Esophagus (tissue), 2 donors: ENCODE results near the gene PDE11A. TPM values are rescaled to one million over a fixed set of nuclear protein-coding genes. Genes with fewer than 3 reads are reported as not detected.
A peak's percentile ranks its signal among the peaks of the same experiment; 100 is the strongest.

Source experiments
- H3K27ac ChIP-seq, 2 donors: one replicate each; pipeline ENCODE4 v1.5.1; 2013; ENCODE audit warnings: low read depth in 2 of 2, mild to moderate bottlenecking in 2 of 2, inconsistent platforms in 1 of 2, low read length in 1 of 2, moderate library complexity in 1 of 2
- H3K27me3 ChIP-seq, 2 donors: one replicate each; pipeline ENCODE4 v1.6.1; 2013; ENCODE audit warnings: low read length in 2 of 2, control low read depth in 1 of 2, mild to moderate bottlenecking in 1 of 2; ENCODE audit not compliant: insufficient read depth in 2 of 2, control insufficient read depth in 1 of 2
- H3K36me3 ChIP-seq, 2 donors: one replicate each; pipeline ENCODE4 v1.6.1; 2013; ENCODE audit warnings: low read length in 1 of 2; ENCODE audit not compliant: control insufficient read depth in 2 of 2, insufficient read depth in 2 of 2
- H3K4me1 ChIP-seq, 2 donors: one replicate each; pipeline ENCODE4 v1.6.1; 2013; ENCODE audit warnings: low read length in 1 of 2; ENCODE audit not compliant: control insufficient read depth in 2 of 2, insufficient read depth in 2 of 2
- H3K4me3 ChIP-seq, 2 donors: one replicate each; pipeline ENCODE4 v1.5.1; 2013; ENCODE audit warnings: low read length in 2 of 2, mild to moderate bottlenecking in 2 of 2, low read depth in 1 of 2, moderate library complexity in 1 of 2
- H3K9me3 ChIP-seq, 2 donors: one replicate each; pipeline ENCODE4 v1.6.1; 2013; ENCODE audit warnings: mild to moderate bottlenecking in 2 of 2, low read depth in 1 of 2, low read length in 1 of 2, moderate library complexity in 1 of 2; ENCODE audit not compliant: control insufficient read depth in 2 of 2, insufficient read depth in 1 of 2
- WGBS, 2 donors: extraction: QIAGEN DNeasy Blood & Tissue Kit; methylation state at CpG; one replicate each; pipeline ENCODE4 v1.1.7; 2013; 5-methylcytosine and 5-hydroxymethylcytosine counted together
- polyA plus RNA-seq, 2 donors: library from polyadenylated mRNA; stranded (reverse); fragments of 200-250 nt; gene quantifications; one replicate each; pipeline ENCODE4 v1.2.3, GENCODE V29; 2013
- donor health status: healthy with polysubstance abuse.
- donor health status: Bipolar disorder and iron deficiency.

The PDE11A gene
- polyA plus RNA-seq, 2 donors, result not detected

GRCh38 chr2:177767768-177768167, 304.8 kb downstream of the PDE11A start:
- WGBS, 2 donors, result 93 to 95% methylated on average over 2 of the region's 2 CpGs
- no peaks in the 10 kb centered on the region for H3K36me3 ChIP-seq
- no peaks in the 10 kb centered on the region for H3K27me3 ChIP-seq
- no peak overlapping the region for H3K4me3 ChIP-seq
- H3K9me3 ChIP-seq, result no peaks in the 10 kb centered on the region
- no peak overlapping the region for H3K27ac ChIP-seq
- no peaks in the 10 kb centered on the region for H3K4me1 ChIP-seq

DNA sequence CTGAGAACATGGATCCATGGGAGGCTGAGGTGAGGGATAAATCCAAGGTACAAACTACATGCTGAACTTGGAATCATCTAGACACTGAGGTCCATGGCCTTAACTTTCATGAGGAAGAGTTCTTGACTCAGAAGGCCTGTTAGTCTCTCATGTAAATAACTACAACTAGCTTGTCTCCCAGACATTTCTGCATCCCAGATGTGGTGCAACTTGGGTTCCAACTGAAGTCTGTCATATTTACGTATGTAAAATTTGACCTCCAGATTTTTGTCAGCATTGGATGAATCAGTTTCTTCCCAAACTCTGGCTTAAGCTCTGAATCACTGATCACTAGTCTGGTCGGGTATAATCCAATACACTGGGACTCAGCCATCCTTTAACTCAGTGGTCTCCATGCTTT, 306.9 kb downstream of the PDE11A start:
- 85 to 90% methylated on average over 2 of the region's 2 CpGs for WGBS, 2 donors

GRCh38 chr2:177763531-177764265, 308.9 kb downstream of the PDE11A start:
- Histone ChIP-seq H3K36me3 (no peaks in the 10 kb centered on the region), H3K27me3 (no peaks in the 10 kb centered on the region), H3K27ac (no peak overlapping the region), H3K4me3 (no peak overlapping the region), H3K4me1 (no peaks in the 10 kb centered on the region), H3K9me3 (no peaks in the 10 kb centered on the region)
- WGBS, 2 donors, result 30 to 32% methylated on average over 14 of the region's 14 CpGs

More for the DNA sequence above, 306.9 kb downstream of the PDE11A start:
- Histone ChIP-seq H3K36me3 (no peaks in the 10 kb centered on the region), H3K4me3 (no peak overlapping the region), H3K4me1 (no peaks in the 10 kb centered on the region), H3K9me3 (no peaks in the 10 kb centered on the region), H3K27me3 (no peaks in the 10 kb centered on the region), H3K27ac (no peak overlapping the region)

DNA sequence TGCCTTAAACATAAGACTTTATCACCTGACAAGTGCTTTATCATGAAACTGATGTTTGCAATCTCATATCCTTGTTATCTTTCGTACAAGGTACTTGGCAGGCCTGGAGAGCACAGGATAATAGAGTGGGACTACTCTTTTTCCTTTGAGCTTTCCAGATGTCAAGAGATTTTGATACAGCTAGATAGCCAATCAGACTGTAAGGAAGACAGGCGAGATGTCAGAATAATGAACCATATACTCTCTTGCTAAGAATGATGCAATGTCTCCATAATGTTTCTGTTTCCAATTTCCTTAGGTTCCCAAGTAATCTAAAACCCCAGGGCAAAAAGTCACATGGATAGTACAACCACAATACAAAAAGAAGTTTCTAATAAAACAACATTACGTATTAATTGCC, 313.1 kb downstream of the PDE11A start:
- 78 to 85% methylated on average over 3 of the region's 3 CpGs for WGBS, 2 donors
- H3K27me3 ChIP-seq, result no peaks in the 10 kb centered on the region
- no peak overlapping the region for H3K27ac ChIP-seq
- no peaks in the 10 kb centered on the region for H3K36me3 ChIP-seq
- H3K4me3 ChIP-seq, result no peak overlapping the region
- no peaks in the 10 kb centered on the region for H3K4me1 ChIP-seq
- H3K9me3 ChIP-seq, result no peaks in the 10 kb centered on the region

DNA sequence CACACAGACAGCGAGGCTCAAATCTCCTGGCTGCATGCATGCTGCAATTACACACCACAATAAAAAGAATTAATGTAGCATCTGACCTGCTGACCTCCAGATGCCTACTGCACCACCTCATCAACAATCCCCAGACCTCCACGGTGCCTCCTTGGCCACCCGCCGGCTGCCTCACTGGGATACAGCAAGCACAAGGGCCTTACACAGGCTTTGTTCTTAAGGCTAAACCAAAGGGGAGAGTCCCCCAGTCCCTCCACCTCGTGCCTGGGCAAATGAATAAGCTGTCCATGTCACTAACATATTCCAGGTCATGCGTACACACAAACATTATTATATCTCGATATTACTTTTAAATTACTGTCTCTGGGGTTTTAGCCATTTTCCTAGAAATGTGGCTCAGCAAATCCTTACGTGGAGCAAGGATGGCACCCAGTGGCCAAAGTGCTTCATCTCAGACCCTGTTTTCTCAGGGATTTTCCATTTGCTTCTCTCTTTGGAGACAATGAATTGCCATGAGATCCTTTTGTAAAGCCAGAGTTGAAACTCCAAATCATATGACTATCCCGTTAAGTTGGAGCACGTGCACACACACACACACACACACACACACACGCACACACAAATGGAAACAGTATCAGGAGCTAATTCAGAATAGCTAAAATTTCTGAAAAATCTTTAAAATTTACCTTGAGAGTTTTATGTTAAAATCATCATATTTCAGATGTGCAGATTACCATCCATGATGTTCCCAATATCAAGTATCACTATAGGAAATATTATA, 313.8 kb downstream of the PDE11A start:
- WGBS, 2 donors, result 37 to 55% methylated on average over 11 of the region's 11 CpGs
- H3K9me3 ChIP-seq, result no peaks in the 10 kb centered on the region
- H3K27me3 ChIP-seq, result no peaks in the 10 kb centered on the region
- no peaks in the 10 kb centered on the region for H3K36me3 ChIP-seq
- H3K4me3 ChIP-seq, result no peak overlapping the region
- no peaks in the 10 kb centered on the region for H3K4me1 ChIP-seq
- no peak overlapping the region for H3K27ac ChIP-seq

DNA sequence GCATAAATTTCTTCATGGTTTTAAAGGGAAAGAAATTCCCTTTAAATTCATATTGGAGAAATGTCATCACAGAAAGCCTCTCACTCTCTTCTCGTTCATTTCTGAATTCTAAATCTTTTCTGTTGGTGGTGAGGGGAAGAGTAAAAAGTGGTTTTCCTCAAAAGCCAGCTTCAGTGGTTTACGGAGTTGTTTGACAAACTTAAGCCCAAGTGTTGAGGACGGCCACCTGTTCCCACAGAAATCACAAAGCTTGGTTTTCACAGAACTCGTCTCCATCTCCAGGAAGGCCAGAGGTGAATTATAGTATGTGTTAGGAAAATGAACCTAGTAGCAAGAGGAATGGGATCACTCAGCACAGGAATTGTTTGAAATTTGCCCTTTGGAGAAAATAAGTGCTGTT, 316.2 kb downstream of the PDE11A start:
- Histone ChIP-seq H3K27ac (no peak overlapping the region), H3K4me3 (no peak overlapping the region), H3K9me3 (no peaks in the 10 kb centered on the region), H3K36me3 (no peaks in the 10 kb centered on the region), H3K4me1 (no peaks in the 10 kb centered on the region), H3K27me3 (no peaks in the 10 kb centered on the region)
- WGBS, 2 donors, result 69 to 72% methylated on average over 4 of the region's 4 CpGs

- no peaks in the 10 kb centered on the region for H3K9me3 ChIP-seq
- H3K4me3 ChIP-seq, result no peak overlapping the region
- no peaks in the 10 kb centered on the region for H3K27me3 ChIP-seq
- no peaks in the 10 kb centered on the region for H3K36me3 ChIP-seq
- H3K27ac ChIP-seq, result no peak overlapping the region
- no peaks in the 10 kb centered on the region for H3K4me1 ChIP-seq
- WGBS, 2 donors, result 42 to 65% methylated on average over 4 of the region's 4 CpGs
Observed at GRCh38 chr2:177754492-177754873, 318.1 kb downstream of the PDE11A start.

DNA sequence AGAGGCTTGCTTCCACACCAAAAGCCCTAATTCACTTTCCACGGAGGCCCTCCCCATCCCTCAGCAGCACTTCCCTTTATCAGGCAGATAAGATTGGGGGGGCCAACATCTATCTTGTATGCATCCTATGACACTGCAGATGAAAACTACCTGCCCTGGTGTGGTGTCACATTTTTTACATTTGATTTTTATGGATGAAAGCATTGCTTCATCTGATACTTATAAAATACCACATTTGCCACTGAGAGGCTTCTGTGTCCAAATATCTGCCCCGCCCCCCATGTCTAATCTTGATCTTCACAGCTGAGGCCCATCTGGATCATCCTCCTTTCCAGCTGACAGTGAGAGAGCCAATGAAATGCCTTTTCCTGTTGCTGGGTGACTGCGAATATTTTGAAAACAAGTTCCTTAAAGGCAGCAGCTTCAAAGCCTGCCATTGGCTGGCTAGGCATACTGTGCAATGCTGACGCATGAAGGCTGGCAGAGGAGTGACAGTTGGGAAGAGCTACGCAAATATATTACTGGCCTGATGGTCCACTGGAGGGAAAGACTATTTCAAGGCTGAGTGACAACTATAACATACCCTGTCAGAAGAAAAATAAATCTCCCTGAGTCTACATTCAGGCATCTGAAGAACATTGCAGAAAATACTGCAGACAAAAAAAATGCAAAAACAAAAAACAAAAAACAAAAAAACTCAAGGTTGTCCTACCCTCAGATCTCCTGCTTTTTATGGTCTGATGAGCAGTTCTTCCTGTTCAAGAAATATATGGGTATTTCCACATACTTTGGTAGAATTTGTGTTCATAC, 318.7 kb downstream of the PDE11A start:
- WGBS, 2 donors, result 32 to 35% methylated on average over 5 of the region's 5 CpGs
- H3K4me3 ChIP-seq, result no peak overlapping the region
- H3K27me3 ChIP-seq, result no peaks in the 10 kb centered on the region
- no peaks in the 10 kb centered on the region for H3K36me3 ChIP-seq
- no peaks in the 10 kb centered on the region for H3K4me1 ChIP-seq
- peak overlapping the region in 1 of 2 donors; percentile 3 for H3K27ac ChIP-seq
- H3K9me3 ChIP-seq, result no peaks in the 10 kb centered on the region

GRCh38 chr2:177748360-177748759, 324.2 kb downstream of the PDE11A start:
- no peak overlapping the region for H3K27ac ChIP-seq
- H3K27me3 ChIP-seq, result no peaks in the 10 kb centered on the region
- no peak overlapping the region for H3K4me3 ChIP-seq
- H3K4me1 ChIP-seq, result no peaks in the 10 kb centered on the region
- H3K9me3 ChIP-seq, result no peaks in the 10 kb centered on the region
- no peaks in the 10 kb centered on the region for H3K36me3 ChIP-seq
- 58 to 77% methylated on average over 3 of the region's 3 CpGs for WGBS, 2 donors
